WTC11 (cell line): ENCODE measurements around the gene MOV10L1. TPM values are rescaled to one million over a fixed set of nuclear protein-coding genes. Genes with fewer than 3 reads are reported as not detected.
A peak's percentile ranks its signal among the peaks of the same experiment; 100 is the strongest.

Source experiments
- ATAC-seq: fragments of 200-7000 bp; cut with Tn5 transposase; 2 replicates; pipeline ENCODE4 v1.10.0; 2021; ENCODE audit warnings: mild to moderate bottlenecking, moderate library complexity
- CTCF ChIA-PET: fragments of 300-600 bp; sonication (Branson Sonifier 250); formaldehyde crosslinking; loops from one replicate; lab custom pipeline; 2021; ENCODE audit warnings: antibody characterized with exemption; lab: Charles Lee
- POLR2A ChIA-PET: fragments of 350-600 bp; sonication (Branson Sonifier 250); formaldehyde crosslinking; loops from one replicate; lab custom pipeline; 2021; ENCODE audit warnings: antibody characterized with exemption; lab: Charles Lee
- DNase-seq: peaks from one replicate; pipeline ENCODE4 v3.0.0; 2021; ENCODE audit warnings: low spot score
- H3K27ac Mint-ChIP-seq: 2 replicates; pipeline ENCODE4 v1.8.0; 2021; ENCODE audit warnings: mixed read lengths
- H3K27me3 Mint-ChIP-seq: 2 replicates; pipeline ENCODE4 v1.8.0; 2021; ENCODE audit warnings: low read depth, mild to moderate bottlenecking, moderate library complexity, mixed read lengths
- H3K36me3 Mint-ChIP-seq: 2 replicates; pipeline ENCODE4 v1.8.0; 2021; ENCODE audit warnings: mixed read lengths
- H3K4me1 Mint-ChIP-seq: 2 replicates; pipeline ENCODE4 v1.8.0; 2022; ENCODE audit warnings: mixed read lengths
- H3K4me3 Mint-ChIP-seq: 2 replicates; pipeline ENCODE4 v1.8.0; 2021; ENCODE audit warnings: mild to moderate bottlenecking, moderate library complexity, mixed read lengths
- H3K9me3 Mint-ChIP-seq: 2 replicates; pipeline ENCODE4 v1.8.0; 2021; ENCODE audit warnings: mixed read lengths
- ATF1 ChIP-seq: sonication (generic); formaldehyde crosslinking; IDR thresholded peaks from 2 replicates; pipeline ENCODE4 v1.8.1; 2023; ENCODE audit warnings: mild to moderate bottlenecking, moderate library complexity, missing genetic modification reagents
- CBFB ChIP-seq: sonication (generic); formaldehyde crosslinking; IDR thresholded peaks from 2 replicates; pipeline ENCODE4 v1.8.1; 2022; ENCODE audit warnings: mild to moderate bottlenecking, low read depth, missing genetic modification reagents
- CTCF ChIP-seq: fragments of 200-600 bp; IDR thresholded peaks from 2 replicates; pipeline ENCODE4 v1.8.0; 2022; ENCODE audit warnings: antibody characterized with exemption
- ELF4 ChIP-seq: sonication (generic); formaldehyde crosslinking; IDR thresholded peaks from 2 replicates; pipeline ENCODE4 v1.8.1; 2022; ENCODE audit warnings: low read depth, mild to moderate bottlenecking, moderate library complexity, missing genetic modification reagents
- ESRRA ChIP-seq: sonication (generic); formaldehyde crosslinking; IDR thresholded peaks from 2 replicates; pipeline ENCODE4 v1.8.1; 2022; ENCODE audit warnings: mild to moderate bottlenecking, missing genetic modification reagents, borderline replicate concordance
- JAZF1 ChIP-seq: fragments of 250-450 bp; sonication (Bioruptor Pico); IDR thresholded peaks from 2 replicates; pipeline ENCODE4 v1.9.0; 2021; ENCODE audit warnings: moderate library complexity, mild to moderate bottlenecking, inconsistent platforms
- NR1H2 ChIP-seq: sonication (generic); formaldehyde crosslinking; IDR thresholded peaks from 2 replicates; pipeline ENCODE4 v1.9.0; 2021; ENCODE audit warnings: mild to moderate bottlenecking, moderate library complexity, missing genetic modification reagents
- ZNF138 ChIP-seq: sonication (generic); formaldehyde crosslinking; conservative IDR thresholded peaks from 2 replicates; pipeline ENCODE4 v1.8.1; 2022; ENCODE audit warnings: mild to moderate bottlenecking, moderate library complexity, missing genetic modification reagents
- ZNF281 ChIP-seq: sonication (generic); formaldehyde crosslinking; IDR thresholded peaks from 2 replicates; pipeline ENCODE4 v1.8.0; 2023; ENCODE audit warnings: mild to moderate bottlenecking, missing genetic modification reagents
- ZNF423 ChIP-seq: fragments of 250-450 bp; sonication (Bioruptor Pico); IDR thresholded peaks from 2 replicates; pipeline ENCODE4 v2.1.2; 2022; ENCODE audit warnings: mild to moderate bottlenecking, moderate library complexity
- ZNF671 ChIP-seq: fragments of 250-450 bp; sonication (Bioruptor Pico); IDR thresholded peaks from 2 replicates; pipeline ENCODE4 v1.8.0; 2021; ENCODE audit warnings: mild to moderate bottlenecking
- total RNA-seq: library from RNA; stranded (reverse); gene quantifications from 3 replicates; pipeline ENCODE4 v1.2.3, GENCODE V29; 2021
- TF ChIP-seq, protein P1 (sequence below): sonication (generic); formaldehyde crosslinking; IDR thresholded peaks from 2 replicates; pipeline ENCODE4 v1.8.1; 2023; ENCODE audit warnings: mild to moderate bottlenecking, missing genetic modification reagents
- TF ChIP-seq, protein P2 (sequence below): fragments of 250-450 bp; sonication (Bioruptor Pico); IDR thresholded peaks from 2 replicates; pipeline ENCODE4 v1.8.0; 2021; ENCODE audit warnings: mild to moderate bottlenecking
- TF ChIP-seq, protein P3 (sequence below): sonication (generic); formaldehyde crosslinking; IDR thresholded peaks from 2 replicates; pipeline ENCODE4 v1.8.1; 2022; ENCODE audit warnings: low read depth, missing genetic modification reagents, borderline replicate concordance

MOV10L1 gene
- total RNA-seq, 1 experiment from 2014 or later: not detected

- Mint-ChIP-seq H3K4me3 (no peak overlapping the region), H3K36me3 (peaks cover 36% of the 10 kb centered on the region)
These were observed 119.4 kb downstream of the MOV10L1 start for GRCh38 chr22:50208939-50209892.

DNA sequence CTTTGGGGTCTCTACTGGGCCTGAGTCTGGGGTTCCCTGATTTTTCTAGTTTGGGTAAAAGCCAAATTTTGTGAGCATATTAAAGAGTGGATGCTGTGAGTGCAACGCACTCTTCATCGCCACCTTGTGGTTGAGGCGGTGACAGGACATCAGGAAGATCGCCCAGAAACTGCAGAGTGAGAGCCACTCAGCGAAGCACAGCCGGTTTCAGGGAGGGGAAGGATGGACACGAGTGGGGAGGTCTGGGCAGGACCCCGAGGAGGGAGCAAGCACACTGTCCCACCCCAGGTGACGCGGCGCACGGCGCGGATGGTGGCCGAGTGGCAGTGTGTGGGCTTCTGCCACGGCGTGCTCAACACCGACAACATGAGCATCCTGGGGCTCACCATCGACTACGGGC is 120.1 kb downstream of the MOV10L1 start:
- H3K4me1 Mint-ChIP-seq: no peaks in the 10 kb centered on the region
- peaks cover 39% of the 10 kb centered on the region for H3K36me3 Mint-ChIP-seq
- H3K27ac Mint-ChIP-seq: peak overlapping the region; percentile 53; the same call in 1 of the 2 replicates
- POLR2A ChIA-PET: no interaction called here
- H3K4me3 Mint-ChIP-seq: no peak overlapping the region
- H3K9me3 Mint-ChIP-seq: no peaks in the 10 kb centered on the region
- peak; percentile 50 for ATAC-seq
- TF ChIP-seq CTCF (peak; percentile 69), ATF1 (CRISPR knock-in tag) (no peak), CBFB (CRISPR knock-in tag) (no peak)
- DNase-seq: peak; percentile 58
- CTCF ChIA-PET: no interaction called here
- no peaks in the 10 kb centered on the region for H3K27me3 Mint-ChIP-seq

More at GRCh38 chr22:50208939-50209892, 119.4 kb downstream of the MOV10L1 start:
- POLR2A ChIA-PET: no interaction called here
- TF ChIP-seq NR1H2 (CRISPR knock-in tag): no peak
- TF ChIP-seq ZNF423 (CRISPR knock-in tag): no peak
- TF ChIP-seq, protein P1, sequence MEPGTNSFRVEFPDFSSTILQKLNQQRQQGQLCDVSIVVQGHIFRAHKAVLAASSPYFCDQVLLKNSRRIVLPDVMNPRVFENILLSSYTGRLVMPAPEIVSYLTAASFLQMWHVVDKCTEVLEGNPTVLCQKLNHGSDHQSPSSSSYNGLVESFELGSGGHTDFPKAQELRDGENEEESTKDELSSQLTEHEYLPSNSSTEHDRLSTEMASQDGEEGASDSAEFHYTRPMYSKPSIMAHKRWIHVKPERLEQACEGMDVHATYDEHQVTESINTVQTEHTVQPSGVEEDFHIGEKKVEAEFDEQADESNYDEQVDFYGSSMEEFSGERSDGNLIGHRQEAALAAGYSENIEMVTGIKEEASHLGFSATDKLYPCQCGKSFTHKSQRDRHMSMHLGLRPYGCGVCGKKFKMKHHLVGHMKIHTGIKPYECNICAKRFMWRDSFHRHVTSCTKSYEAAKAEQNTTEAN (CRISPR knock-in tag): no peak
- TF ChIP-seq ELF4: no peak
- no peak for TF ChIP-seq ESRRA (CRISPR knock-in tag)
- TF ChIP-seq, protein P2, sequence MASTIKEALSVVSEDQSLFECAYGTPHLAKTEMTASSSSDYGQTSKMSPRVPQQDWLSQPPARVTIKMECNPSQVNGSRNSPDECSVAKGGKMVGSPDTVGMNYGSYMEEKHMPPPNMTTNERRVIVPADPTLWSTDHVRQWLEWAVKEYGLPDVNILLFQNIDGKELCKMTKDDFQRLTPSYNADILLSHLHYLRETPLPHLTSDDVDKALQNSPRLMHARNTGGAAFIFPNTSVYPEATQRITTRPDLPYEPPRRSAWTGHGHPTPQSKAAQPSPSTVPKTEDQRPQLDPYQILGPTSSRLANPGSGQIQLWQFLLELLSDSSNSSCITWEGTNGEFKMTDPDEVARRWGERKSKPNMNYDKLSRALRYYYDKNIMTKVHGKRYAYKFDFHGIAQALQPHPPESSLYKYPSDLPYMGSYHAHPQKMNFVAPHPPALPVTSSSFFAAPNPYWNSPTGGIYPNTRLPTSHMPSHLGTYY (CRISPR knock-in tag): no peak
- TF ChIP-seq ZNF671 (CRISPR knock-in tag): no peak
- TF ChIP-seq, protein P3, sequence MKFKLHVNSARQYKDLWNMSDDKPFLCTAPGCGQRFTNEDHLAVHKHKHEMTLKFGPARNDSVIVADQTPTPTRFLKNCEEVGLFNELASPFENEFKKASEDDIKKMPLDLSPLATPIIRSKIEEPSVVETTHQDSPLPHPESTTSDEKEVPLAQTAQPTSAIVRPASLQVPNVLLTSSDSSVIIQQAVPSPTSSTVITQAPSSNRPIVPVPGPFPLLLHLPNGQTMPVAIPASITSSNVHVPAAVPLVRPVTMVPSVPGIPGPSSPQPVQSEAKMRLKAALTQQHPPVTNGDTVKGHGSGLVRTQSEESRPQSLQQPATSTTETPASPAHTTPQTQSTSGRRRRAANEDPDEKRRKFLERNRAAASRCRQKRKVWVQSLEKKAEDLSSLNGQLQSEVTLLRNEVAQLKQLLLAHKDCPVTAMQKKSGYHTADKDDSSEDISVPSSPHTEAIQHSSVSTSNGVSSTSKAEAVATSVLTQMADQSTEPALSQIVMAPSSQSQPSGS (CRISPR knock-in tag): no peak
- TF ChIP-seq ZNF138: no peak
- no peak for TF ChIP-seq ZNF281 (CRISPR knock-in tag)
- no peak for TF ChIP-seq JAZF1 (CRISPR knock-in tag)
- TF ChIP-seq, all 79 proteins: peak for 0
- peak overlapping the region; percentile 53; the same call in 1 of the 2 replicates for H3K27ac Mint-ChIP-seq
- no peaks in the 10 kb centered on the region for H3K27me3 Mint-ChIP-seq
- no peak for ATAC-seq
- CTCF ChIA-PET: interaction anchor here (0.7 to 1.7 kb wide), 7 partner anchors 9 to 491 kb away, joined by 3 to 6 read pairs (median 4); no protein-coding TSS in a partner anchor
- H3K4me1 Mint-ChIP-seq: no peaks in the 10 kb centered on the region
- DNase-seq: no peak
- no peaks in the 10 kb centered on the region for H3K9me3 Mint-ChIP-seq
